GM19035 (cell line): ENCODE measurements around the gene MXRA8.
"Not testable (repeated sequence)": the region's sequence is repeated elsewhere in the genome, so short reads cannot be mapped to it uniquely, and the experiment has no call there.

Source experiments
- ATAC-seq: cut with Tn5 transposase; IDR thresholded peaks from one replicate; pipeline ENCODE4 v1.9.1; 2021; ENCODE audit not compliant: unreplicated experiment

MXRA8 gene

GRCh38 chr1:1393428-1393827 is 35.1 kb upstream of the MXRA8 start:
- no peak for ATAC-seq

DNA sequence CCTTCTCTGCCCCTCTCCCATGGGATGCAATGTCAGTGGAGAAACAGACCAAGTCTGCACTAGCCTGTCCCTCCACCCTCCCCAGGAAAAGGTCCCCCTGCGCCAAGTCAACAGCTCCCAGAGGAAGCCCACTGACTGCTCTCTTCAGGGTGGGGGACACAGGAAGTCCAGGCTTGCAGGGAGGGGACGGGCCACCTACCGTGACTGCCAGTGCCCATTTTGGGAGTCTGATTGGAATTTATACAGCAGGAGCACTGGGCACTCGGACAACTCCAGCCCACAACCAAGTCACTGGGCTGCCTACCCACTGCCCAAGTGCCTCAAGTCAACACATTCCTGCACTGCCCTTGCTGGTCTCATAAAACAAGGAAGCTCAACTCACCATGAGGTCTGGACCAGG is 34.7 kb upstream of the MXRA8 start:
- ATAC-seq, result no peak

DNA sequence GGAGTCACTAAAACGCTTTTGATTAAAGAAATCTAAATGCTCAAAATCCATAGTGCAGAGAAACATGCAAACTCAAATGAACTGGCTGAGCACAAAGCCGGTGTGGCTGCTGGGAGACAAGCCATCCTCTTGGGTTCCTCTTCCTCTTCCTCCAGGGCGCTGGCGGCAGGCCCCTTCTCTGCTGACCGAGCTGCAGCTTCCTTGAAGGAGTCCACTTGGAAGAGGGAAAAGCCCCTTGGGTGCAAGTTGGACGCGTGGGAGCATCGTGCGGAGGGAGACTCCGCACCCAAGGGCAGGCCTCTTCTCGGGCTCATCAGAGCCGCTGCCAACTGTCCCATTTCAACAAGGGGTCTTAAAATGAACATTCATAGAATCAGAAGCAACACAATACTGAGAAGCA is 32.9 kb upstream of the MXRA8 start:
- no peak for ATAC-seq

DNA sequence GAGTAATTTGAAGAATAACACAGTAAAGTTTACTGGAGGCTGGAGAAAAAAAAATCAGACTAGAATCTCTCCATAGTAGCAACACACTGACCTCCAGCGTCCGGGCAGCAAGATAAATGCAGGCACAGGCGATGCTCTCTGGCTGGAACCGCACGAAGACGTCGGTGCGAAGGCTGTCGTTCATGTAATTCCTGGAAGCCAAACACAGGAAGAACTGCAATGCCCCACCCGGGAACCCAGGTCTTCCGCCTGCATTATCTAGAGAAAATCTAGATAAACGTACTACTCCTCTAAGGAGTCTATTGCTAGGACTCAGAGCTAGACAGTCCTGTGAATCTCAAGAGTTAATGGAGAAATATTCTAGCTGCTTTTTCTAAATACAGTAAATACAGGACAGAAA is 32.3 kb upstream of the MXRA8 start:
- no peak for ATAC-seq

GRCh38 chr1:1388078-1388472 is 29.7 kb upstream of the MXRA8 start:
- ATAC-seq, result no peak

DNA sequence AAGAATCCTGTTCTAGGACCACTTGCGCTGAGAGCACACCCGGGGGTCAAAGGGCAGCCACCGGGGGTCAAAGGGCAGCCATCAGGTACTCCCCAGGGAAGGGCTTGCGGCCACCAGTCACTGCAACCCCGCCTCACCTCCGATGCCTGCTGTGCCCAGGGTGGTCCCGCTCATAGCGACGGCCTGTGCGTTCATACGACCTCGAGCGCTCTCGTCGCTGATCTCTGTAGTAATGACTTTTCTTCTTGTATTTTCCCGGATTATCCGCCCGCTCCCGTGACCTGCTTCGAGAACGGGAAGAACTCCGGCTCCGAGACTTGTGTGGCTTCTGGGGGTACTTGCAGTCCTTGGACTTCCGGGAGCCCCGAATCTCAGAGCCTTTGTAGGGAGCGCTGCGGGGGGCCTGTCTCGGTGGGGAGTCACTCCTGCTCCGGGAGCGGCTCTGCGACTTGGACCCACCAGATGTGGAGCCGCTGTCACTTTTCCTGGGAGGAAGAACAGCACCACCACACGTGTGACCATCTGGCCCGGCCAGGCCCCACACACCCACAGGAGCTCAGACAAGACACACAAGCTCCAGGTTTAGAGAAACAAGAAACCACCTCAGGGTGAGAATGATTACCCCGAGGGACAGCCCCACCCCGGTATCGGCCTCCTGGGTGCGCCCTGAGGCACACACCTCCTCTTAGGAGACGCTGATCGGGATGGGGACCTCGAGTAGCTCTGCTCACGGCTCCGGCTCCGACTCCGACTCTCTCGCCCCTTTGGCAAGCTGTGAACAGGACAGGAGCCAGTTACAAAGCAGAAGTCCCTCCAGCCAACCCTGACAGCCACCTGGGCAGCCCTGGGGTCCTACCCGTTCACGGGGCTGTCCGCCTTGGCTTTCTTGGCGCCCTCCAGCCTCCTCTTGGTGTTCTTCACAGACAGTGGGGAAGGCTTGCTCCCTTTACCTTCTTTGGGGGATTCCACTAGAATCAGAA is 29.0 kb upstream of the MXRA8 start:
- no peak for ATAC-seq

- ATAC-seq, result no peak
Observed at GRCh38 chr1:1385931-1386330, 27.6 kb upstream of the MXRA8 start.

- not testable (repeated sequence) for ATAC-seq
Observed at GRCh38 chr1:1385339-1385738, 27.0 kb upstream of the MXRA8 start.

DNA sequence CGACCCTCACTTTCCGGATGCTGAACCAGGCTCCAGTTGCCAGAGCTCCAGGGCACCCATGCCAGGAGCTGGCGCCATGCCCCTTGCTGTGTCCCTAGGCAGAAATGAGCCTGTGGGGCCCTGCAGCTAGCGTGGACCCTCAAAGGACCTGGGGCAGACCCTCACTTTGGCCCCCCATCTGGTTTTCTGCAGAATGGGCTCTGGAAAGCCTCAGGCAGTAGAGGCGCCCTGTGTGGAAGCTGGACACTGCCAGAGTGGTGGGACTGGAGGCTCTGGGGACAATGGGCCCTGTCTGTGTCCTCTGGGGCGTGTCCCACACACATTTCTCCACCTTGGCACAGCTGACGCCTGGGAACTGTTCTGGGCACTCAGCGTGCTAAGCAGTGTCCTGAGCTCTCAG is 22.9 kb upstream of the MXRA8 start:
- ATAC-seq, result no peak

DNA sequence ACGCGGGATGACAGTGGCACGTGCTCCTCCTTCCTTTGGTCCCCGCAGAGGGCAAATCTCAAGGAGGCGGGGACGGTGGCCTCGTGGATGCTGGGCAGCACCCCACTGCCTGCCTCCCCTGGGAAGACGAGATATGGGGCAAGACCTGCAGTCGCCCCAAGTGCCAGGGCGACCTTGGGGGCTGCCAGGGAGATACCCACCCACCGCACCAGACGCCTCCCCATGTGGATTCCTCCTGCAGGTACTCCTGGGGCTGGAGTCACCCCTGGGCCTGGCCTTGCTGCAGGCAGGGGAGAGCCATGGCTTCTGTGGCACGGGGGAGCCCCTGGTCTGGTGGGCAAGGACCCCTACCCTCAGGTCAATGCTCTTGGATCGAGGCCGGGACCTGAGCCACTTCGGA is 22.5 kb upstream of the MXRA8 start:
- no peak for ATAC-seq

DNA sequence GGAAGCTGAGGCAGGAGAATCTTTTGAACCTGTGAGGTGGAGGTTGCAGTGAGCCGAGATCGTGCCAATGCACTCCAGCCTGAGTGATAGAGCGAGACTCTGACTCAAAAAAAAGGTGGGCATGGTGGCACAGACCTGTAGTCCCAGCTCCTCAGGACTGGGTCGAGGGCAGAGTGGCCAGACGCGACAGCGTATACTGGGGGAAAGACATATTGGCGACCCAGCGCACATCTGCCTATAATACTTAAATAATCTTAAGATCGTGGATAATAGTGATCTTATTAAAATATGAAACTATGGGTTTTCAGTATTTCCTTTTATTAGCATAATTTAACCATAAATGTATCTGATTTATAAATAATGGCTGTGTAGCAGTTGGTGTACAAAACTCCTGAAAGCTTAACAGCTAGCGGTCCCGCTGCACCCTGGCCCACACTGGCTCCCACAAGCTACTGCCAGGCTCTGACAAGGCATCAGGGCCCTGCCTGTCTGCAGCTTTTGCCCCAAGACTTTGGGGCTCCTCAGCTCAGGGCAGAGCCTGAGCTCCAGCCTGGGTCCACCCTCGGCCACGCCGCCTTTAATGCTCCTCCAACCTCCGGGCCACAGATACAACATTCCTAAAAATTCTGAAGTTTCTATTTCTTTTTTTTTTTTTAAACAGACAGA is 19.3 kb upstream of the MXRA8 start:
- ATAC-seq, result no peak

GRCh38 chr1:1376551-1377226 is 18.3 kb upstream of the MXRA8 start:
- ATAC-seq, result no peak

DNA sequence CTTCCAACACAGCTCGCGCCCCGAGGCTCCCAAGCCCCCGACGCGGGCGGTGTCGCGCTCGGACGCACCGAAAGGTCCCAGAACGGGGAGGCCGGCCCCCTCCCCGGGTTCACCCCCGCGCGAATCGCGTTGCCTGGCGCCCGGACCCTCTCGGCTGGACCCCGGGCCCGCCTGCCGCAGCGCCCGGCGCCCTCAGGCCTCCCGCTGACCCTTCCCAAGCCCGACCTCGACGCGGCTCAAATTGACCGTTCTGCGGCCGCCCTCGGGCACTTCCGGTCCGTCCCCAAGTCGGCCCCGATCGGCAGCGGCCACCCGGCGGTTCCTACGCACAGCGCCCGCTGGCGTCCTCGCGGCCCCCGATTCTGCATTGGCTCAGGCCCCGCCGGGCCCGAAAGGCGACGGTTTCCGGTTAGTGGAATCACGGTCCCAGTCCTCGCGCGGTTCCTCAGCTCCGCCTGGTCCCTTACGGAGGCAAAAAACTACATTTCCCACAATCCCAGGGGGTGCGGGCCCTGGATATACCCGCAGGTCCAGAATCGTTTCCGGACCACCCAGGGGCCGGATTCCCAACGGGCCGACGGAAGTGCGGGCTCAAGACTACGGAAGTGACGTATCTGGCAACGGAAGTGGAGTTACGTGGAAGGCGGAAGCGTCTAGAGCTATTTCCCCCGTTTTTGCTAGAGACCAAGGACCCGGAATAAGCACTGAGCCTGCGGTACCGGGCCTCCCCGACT is 16.7 kb upstream of the MXRA8 start, which contains the start of gene AURKAIP1:
TSS of gene AURKAIP1 (minus strand) at position 279 of the 734 bp plus-strand sequence. CDS start 451 bp downstream, outside the sequence.
- peak; percentile 89 for ATAC-seq

DNA sequence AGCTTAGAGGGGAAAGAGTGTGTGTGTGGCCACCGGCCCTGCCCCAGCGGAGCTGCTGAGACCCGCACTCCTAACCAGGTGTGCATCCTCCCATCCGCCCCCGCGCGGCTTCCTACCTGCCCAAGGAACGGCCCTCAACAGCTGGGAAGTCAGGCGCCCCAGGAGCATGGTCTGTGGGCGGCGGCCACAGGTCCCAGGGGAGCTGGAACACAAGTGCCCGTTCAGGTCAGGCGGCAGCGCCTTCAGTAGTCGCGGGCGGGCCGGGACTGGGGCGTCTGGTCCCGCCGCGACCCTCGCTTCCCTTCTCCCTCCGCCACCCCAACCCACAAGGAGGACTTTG is 16.2 kb upstream of the MXRA8 start:
- peak; percentile 5 for ATAC-seq

DNA sequence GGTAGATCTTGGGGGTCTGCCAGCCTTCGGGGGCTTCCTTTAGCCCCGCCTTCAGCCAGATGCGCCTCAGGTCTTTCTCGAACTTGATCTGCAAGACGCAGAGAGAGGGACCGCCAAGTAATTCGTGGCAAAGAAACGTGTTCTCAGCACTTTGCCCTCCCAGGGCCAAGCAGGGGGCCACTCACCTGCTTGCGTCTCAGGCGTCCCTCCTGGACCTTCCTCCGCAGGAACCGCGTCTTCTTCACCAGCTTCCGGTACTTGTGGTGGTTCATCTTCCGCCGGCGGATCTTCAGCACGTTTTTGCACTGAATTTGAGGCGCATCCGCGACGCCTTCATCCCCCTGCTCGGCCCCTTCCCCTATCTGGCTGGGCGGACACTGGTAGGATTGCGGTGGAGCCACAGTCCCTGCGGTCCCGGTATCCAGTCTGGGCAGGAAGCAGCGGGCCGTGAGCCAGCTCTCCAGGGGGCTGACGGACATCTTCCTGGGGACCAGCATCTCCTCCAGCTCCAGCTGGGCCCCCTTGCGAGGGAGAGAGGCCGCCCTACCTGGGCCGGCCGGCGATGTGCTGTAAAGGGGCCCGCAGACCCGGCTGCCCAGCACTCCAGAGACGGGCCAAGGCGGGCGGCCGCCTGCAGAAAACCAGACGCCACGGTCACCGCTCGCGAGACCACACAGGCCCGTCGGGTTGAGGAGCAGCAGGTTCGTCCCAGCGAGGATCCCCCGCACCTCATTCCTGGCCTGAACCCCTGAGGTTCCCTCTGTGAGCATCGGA is 15.6 kb upstream of the MXRA8 start:
- ATAC-seq, result no peak

- ATAC-seq, result no peak
Observed at GRCh38 chr1:1373051-1373814, 14.9 kb upstream of the MXRA8 start.

DNA sequence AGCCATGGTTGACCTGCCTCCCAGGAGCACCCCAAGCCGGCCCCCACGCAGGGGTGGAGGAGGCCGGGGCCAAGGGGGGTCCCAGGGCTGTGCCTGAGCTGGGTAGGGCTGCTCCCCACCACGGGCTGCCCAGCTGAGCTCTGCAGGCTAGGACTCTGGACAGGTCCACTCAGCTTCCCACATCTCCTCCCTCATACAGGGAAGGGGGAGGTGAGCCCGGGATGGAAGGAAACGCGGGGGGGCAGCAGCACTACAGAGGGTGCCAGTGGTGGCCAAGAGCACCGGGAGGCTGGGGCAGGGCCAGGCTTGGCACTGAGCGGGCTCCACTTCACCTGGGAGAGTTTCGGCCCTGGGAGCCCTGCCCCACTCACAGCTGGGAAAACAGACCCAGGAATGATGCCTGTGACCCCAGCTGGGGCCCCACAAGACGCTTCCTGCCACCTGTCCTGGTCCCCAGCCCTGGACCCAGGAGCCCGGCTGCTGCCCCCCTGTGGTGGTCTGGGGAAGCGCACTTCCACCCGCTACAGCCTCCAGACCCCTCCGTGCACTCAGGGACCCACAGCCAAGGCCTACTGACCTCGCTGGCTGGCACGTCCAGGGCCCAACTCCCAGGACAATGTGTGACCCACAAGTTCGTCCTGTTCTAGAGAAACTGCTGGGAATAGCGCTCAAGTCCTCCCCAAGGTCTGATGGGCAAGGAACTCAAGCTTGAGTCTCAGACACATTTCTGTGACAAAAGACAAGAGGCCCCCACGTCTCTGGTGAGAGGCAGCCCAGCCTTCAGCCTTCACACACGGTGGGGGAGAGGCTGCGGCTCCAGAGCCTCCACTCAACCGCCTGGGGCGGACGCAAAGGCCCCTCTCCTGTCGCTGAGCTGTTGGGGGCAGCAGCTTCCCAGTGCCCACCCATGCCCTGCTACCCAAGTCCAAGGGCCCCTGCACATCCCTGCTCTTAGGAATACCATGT is 13.7 kb upstream of the MXRA8 start:
- ATAC-seq, result no peak

DNA sequence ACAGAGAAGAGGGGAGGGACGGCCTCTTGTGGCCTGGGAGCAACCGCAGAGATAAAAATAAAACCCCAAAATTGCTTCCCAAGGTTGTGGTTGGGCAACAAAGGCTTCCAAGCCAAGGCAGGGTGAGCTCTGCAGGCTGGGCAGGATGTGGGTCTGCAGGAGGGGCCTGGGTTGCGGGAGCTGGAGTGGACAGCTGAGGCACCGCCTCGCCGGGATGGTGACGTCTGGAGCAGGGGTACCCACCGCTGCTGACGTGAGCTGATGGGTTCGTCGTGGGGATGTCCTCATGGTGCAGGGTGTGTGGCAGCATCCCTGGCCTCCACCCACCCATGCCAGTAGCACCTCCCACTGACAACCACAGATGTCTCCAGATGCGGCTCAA is 13.0 kb upstream of the MXRA8 start:
- ATAC-seq, result no peak
